HL-60 (cell line): ENCODE data around the gene RAP1GAP2.

Experiments
- DNase-seq, 2 experiments: peaks; one replicate each; pipeline ENCODE4 v3.0.0-alpha.2; 2010 to 2020; ENCODE audit warnings: low read depth in 1 of 2, low spot score in 1 of 2
- H3K27ac ChIP-seq: fragments of 250-450 bp; sonication (Bioruptor Pico); replicated peaks from 2 replicates; pipeline ENCODE4 v1.5.1; 2020; ENCODE audit warnings: mild to moderate bottlenecking, moderate library complexity
- H3K27me3 ChIP-seq: fragments of 250-450 bp; sonication (Bioruptor Pico); 2 replicates; pipeline ENCODE4 v1.5.1; 2021; ENCODE audit warnings: mild to moderate bottlenecking, moderate library complexity; ENCODE audit not compliant: insufficient read depth, poor library complexity, severe bottlenecking
- H3K4me3 ChIP-seq: replicated peaks from 2 replicates; pipeline ENCODE4 v1.5.1; 2011; ENCODE audit warnings: mild to moderate bottlenecking, control low read depth, low read length; ENCODE audit not compliant: insufficient read depth
- CTCF ChIP-seq: IDR thresholded peaks from one replicate; pipeline ENCODE4 v1.5.1; 2011; ENCODE audit warnings: low read length, control low read depth, inconsistent platforms; ENCODE audit not compliant: insufficient read depth
- GABPA ChIP-seq: IDR thresholded peaks from 2 replicates; pipeline ENCODE4 v1.6.1; 2012; ENCODE audit warnings: low read depth
- POLR2AphosphoS5 ChIP-seq: IDR thresholded peaks from 2 replicates; pipeline ENCODE4 v1.6.1; 2012; ENCODE audit warnings: low read depth
- SPI1 ChIP-seq: IDR thresholded peaks from 2 replicates; pipeline ENCODE4 v1.6.1; 2012; ENCODE audit warnings: low read depth, mild to moderate bottlenecking, borderline replicate concordance
- TF ChIP-seq, protein P1 (sequence below): IDR thresholded peaks from 2 replicates; pipeline ENCODE4 v1.6.1; 2012; ENCODE audit warnings: low read depth; ENCODE audit not compliant: insufficient replicate concordance

Gene RAP1GAP2

DNA sequence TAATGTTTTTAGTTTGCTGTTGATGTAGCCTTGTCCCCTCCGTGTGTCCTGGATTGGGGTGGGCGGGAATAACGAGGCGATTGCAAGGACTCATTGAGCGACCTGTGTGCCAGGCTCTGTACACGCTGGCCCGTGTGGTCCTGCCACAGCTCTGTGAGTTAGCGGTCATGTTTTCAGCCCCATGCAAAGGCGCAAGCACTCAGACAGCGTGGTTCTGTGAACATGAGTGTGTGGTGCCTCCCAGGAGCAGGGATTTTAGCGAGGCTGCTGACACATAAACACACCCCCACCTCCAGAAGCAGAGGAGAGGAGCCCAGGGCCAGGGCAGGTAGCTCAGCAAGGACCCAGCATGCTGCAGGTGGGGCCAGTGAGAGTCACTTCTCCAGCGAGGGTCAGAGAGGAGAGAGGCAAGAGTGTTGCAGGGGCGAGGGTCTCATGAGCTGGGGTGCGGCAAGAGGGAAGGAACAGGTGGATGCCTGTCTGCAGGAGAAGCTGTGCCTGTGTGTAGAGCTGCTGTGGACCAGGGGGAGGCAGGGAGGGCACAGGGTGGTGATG is 151.8 kb downstream of the RAP1GAP2 start:
- Histone ChIP-seq H3K27ac (no peak overlapping the region), H3K4me3 (no peak overlapping the region), H3K27me3 (no peaks in the 10 kb centered on the region)
- TF ChIP-seq SPI1 (no peak), GABPA (no peak), POLR2AphosphoS5 (no peak), CTCF (no peak)
- TF ChIP-seq, protein P1, sequence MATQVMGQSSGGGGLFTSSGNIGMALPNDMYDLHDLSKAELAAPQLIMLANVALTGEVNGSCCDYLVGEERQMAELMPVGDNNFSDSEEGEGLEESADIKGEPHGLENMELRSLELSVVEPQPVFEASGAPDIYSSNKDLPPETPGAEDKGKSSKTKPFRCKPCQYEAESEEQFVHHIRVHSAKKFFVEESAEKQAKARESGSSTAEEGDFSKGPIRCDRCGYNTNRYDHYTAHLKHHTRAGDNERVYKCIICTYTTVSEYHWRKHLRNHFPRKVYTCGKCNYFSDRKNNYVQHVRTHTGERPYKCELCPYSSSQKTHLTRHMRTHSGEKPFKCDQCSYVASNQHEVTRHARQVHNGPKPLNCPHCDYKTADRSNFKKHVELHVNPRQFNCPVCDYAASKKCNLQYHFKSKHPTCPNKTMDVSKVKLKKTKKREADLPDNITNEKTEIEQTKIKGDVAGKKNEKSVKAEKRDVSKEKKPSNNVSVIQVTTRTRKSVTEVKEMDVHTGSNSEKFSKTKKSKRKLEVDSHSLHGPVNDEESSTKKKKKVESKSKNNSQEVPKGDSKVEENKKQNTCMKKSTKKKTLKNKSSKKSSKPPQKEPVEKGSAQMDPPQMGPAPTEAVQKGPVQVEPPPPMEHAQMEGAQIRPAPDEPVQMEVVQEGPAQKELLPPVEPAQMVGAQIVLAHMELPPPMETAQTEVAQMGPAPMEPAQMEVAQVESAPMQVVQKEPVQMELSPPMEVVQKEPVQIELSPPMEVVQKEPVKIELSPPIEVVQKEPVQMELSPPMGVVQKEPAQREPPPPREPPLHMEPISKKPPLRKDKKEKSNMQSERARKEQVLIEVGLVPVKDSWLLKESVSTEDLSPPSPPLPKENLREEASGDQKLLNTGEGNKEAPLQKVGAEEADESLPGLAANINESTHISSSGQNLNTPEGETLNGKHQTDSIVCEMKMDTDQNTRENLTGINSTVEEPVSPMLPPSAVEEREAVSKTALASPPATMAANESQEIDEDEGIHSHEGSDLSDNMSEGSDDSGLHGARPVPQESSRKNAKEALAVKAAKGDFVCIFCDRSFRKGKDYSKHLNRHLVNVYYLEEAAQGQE = no peak
- DNase-seq = no peak

DNA sequence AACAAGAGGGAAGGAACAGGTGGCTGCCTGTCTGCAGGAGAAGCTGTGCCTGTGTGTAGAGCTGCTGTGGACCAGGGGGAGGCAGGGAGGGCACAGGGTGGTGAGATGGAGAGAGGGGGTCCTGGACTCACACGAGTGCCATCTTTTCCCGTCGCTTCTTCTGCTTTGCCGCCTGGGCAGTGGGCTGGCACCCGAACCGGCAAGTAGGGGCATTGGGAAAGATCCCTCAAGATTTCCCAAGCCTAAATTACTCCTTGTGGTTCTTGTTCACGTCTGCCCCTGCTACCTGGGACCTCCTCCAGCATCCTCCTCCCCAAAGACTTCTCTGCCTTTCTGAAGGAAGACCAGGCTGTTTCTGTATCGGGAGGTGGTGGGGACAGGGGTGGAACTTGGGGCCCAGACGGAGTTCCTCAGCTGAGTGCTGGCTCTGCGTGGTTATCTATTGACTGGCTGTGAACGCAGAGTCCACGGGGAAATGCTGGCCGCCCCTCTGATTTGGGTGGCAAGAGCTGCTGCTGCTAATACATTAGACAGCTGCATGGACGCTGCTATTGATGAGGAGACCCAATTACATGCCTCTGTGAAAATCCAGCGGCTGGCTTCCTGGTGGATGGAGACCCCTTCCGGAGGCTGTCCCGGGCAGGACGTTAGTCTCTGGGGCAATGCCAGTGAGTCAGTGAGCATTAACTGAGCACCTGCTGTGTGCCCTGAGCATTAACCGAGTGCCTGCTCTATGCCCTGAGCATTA is 152.7 kb downstream of the RAP1GAP2 start:
- H3K4me3 ChIP-seq = no peak overlapping the region
- DNase-seq = no peak
- TF ChIP-seq, protein P1 = no peak
- TF ChIP-seq SPI1 (no peak), POLR2AphosphoS5 (no peak), GABPA (no peak), CTCF (no peak)
- H3K27ac ChIP-seq = no peak overlapping the region
- no peaks in the 10 kb centered on the region for H3K27me3 ChIP-seq

DNA sequence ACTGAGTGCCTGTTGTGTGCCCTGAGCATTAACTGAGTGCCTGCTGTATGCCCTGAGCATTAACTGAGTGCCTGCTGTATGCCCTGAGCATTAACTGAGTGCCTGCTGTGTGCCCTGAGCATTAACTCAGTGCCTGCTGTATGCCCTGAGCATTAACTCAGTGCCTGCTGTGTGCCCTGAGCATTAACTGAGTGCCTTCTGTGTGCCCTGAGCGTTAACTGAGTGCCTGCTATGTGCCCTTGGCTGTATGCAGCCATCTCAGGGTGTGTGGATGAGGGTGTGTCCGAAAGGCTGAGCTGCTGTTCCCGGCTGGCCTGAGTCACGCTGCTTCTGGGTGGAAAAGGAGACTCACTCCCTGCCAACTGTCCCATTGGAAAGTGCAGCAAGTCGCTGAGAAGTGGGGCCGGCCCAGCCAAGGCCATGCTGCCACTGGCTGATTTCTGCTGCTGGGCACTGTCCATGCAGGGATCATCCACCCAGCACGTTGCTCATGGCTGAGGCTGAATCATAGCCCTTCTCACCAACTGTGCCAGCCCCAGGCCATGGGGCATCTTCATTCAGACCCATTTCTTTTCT is 153.3 kb downstream of the RAP1GAP2 start:
- DNase-seq = no peak
- TF ChIP-seq POLR2AphosphoS5 = no peak
- no peak for TF ChIP-seq GABPA
- TF ChIP-seq, protein P1 = no peak
- TF ChIP-seq SPI1 = no peak
- no peak for TF ChIP-seq CTCF
- Histone ChIP-seq H3K4me3 (no peak overlapping the region), H3K27me3 (no peaks in the 10 kb centered on the region), H3K27ac (no peak overlapping the region)
